Breast epithelium (tissue), 3 donors: ENCODE data around the gene EYA3.

Source experiments
- CTCF ChIP-seq, 3 donors: fragments of 450-650 bp; IDR thresholded peaks; one replicate each; pipeline ENCODE4 v1.5.1; 2016 to 2017; ENCODE audit warnings: antibody characterized with exemption in 3 of 3, mild to moderate bottlenecking in 3 of 3, moderate library complexity in 3 of 3
- POLR2A ChIP-seq: fragments of 450-650 bp; IDR thresholded peaks from one replicate; pipeline ENCODE4 v1.6.1; 2016; ENCODE audit warnings: antibody characterized with exemption, mild to moderate bottlenecking, moderate library complexity
- POLR2AphosphoS5 ChIP-seq, 3 donors: sonication (generic); formaldehyde crosslinking; IDR thresholded peaks; one replicate each; pipeline ENCODE4 v1.6.1; 2017; ENCODE audit warnings: antibody characterized with exemption in 3 of 3

DNA sequence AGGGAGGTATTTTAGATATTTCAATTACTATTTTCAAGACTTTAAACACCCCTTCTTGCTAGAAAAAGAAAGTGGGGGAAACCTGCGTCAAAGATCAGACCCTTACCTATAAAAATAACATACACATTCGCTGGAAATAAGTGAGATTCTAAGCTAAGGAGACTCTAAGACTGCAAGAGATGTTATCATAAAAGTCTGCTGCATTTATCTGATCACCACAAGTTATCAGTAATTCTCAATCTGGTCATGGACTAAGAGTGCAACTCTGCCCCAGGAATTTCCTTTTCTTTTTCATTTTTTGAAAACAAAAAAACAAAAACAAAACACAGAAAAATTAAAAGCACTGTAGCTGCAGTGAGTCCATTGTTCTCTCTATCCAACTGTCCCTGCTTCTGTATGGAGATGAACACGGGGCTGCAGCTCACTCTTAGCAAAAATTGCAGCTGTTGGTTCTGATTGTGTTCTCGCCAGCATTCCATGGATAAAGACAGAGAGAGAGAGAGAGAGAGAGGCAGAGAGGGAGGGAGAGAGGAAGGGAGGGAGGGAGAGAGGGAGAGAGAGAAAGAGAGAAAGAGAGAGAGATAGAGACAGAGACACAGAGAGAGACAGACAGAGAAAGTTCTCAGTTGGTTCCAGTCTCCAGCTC lies 114.5 kb downstream of the EYA3 start:
- no peak for TF ChIP-seq CTCF (IDR thresholded peaks at IDR 0.05)
- no peak for TF ChIP-seq POLR2A
- TF ChIP-seq POLR2AphosphoS5 (IDR thresholded peaks at IDR 0.05) = no peak
